ENCODE data around the gene BCR.
"Not testable (repeated sequence)": the region's sequence is repeated elsewhere in the genome, so short reads cannot be mapped to it uniquely, and the experiment has no call there.

BCR gene

GRCh38 chr22:23361676-23362075 lies 181.4 kb downstream of the BCR start:
- DNase-seq (ENCODE audit: low read depth in 1 of 2, low spot score in 1 of 2): no peak

DNA sequence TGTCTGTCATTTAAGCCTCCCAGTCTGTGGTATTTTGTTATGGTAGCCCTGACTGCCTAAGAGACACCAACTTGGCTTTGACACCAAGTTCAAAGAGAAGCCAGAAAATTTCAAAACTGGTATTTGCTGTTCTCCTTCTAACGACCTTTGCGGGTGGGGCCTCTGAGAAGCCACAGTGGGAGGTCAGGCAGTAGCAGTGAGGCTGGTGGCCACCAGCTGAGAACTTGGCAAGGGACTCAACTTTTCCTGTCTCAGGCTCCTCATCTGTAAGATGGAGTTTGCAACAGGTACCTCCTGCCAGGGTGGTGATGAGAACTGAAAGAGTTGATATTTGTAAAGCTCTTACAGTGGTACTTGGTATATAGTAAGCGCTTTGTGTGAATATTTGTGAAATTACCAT lies 183.4 kb downstream of the BCR start:
- DNase-seq (ENCODE audit: low read depth in 1 of 2, low spot score in 1 of 2): no peak

DNA sequence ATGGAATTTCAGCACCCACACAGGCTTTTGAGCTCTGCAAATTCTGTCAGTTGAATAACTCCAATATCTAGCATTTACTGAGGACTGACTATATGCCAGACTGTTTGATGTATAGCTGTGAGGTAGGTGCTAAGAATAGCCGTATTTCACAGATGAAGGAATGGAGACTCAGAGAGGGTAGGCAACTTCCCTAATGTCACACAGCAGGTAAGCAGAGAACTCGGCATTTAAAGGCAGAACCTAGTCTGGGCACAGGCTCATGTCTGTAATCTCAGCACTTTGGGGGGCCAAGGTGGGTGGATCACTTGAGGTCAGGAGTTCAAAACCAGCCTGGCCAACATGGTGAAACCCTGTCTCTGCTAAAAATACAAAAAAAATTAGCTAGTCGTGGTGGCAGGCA lies 184.1 kb downstream of the BCR start:
- no peak for DNase-seq (ENCODE audit: low read depth in 1 of 2, low spot score in 1 of 2)

GRCh38 chr22:23365524-23365923 lies 185.2 kb downstream of the BCR start:
- no peak for DNase-seq (ENCODE audit: low read depth in 1 of 2, low spot score in 1 of 2)

- DNase-seq (ENCODE audit: low read depth in 1 of 2, low spot score in 1 of 2): no peak
Measured at GRCh38 chr22:23365961-23366360, 185.7 kb downstream of the BCR start.

- not testable (repeated sequence) for DNase-seq (ENCODE audit: low read depth in 1 of 2, low spot score in 1 of 2)
Measured at GRCh38 chr22:23367196-23367595, 186.9 kb downstream of the BCR start.

All from activated T-helper 1 cell treated with anti-CD3 and anti-CD28 coated beads, Interleukin-2, amount 50 U/mL, for 16 hours (primary cell).